SK-MEL-5 (cell line): Measurements from ENCODE around the gene SEMA3A. TPM values are rescaled to one million over a fixed set of nuclear protein-coding genes. Genes with fewer than 3 reads are reported as not detected.
A peak's percentile ranks its signal among the peaks of the same experiment; 100 is the strongest.
"Not testable (repeated sequence)": the region's sequence is repeated elsewhere in the genome, so short reads cannot be mapped to it uniquely, and the experiment has no call there.

ENCODE experiments used
- DNase-seq: peaks from one replicate; pipeline ENCODE4 v3.0.0-alpha.2; 2016; ENCODE audit warnings: low read depth, low spot score
- in situ Hi-C: cut with HindIII; loops from 2 replicates; pipeline ENCODE4 v1.10.0; 2016; ENCODE audit warnings: low sequenced_read_pairs, high pct_unique_total_duplicates, low pct_unique_long_range_greater_than_20kb
- total RNA-seq: library from RNA; depleted of rRNA; stranded (reverse); fragments of >200 nt; shearing (Covaris generic); gene quantifications from 2 replicates; pipeline ENCODE4 v1.2.3, GENCODE V29; 2014

The SEMA3A gene
- total RNA-seq, 1 experiment from 2014 or later, result 10.0 TPM

GRCh38 chr7:84176716-84177115, 17.9 kb downstream of the SEMA3A start:
- in situ Hi-C loops, result no loop called here

GRCh38 chr7:84175461-84175860, 19.1 kb downstream of the SEMA3A start:
- DNase-seq, result no peak
- in situ Hi-C loops, result no loop called here

More at GRCh38 chr7:84176716-84177115, 17.9 kb downstream of the SEMA3A start:
- no peak for DNase-seq

GRCh38 chr7:84170646-84171045, 23.9 kb downstream of the SEMA3A start:
- no peak for DNase-seq
- in situ Hi-C loops, result no loop called here

- in situ Hi-C loops, result no loop called here
- DNase-seq, result no peak
These were observed 32.0 kb downstream of the SEMA3A start for GRCh38 chr7:84162584-84162983.

GRCh38 chr7:84162125-84162524, 32.5 kb downstream of the SEMA3A start:
- DNase-seq, result no peak

GRCh38 chr7:84161398-84161797, 33.2 kb downstream of the SEMA3A start:
- no peak for DNase-seq
- in situ Hi-C loops, result no loop called here

More at GRCh38 chr7:84162125-84162524, 32.5 kb downstream of the SEMA3A start:
- in situ Hi-C loops, result no loop called here

- in situ Hi-C loops, result no loop called here
These were observed 35.2 kb downstream of the SEMA3A start for GRCh38 chr7:84159435-84159834.

GRCh38 chr7:84157171-84157570, 37.4 kb downstream of the SEMA3A start:
- no peak for DNase-seq
- in situ Hi-C loops, result no loop called here

More at GRCh38 chr7:84159435-84159834, 35.2 kb downstream of the SEMA3A start:
- DNase-seq, result no peak

- in situ Hi-C loops, result no loop called here
- DNase-seq, result no peak
These were observed 39.4 kb downstream of the SEMA3A start for GRCh38 chr7:84154991-84155781.

GRCh38 chr7:84152995-84153394, 41.6 kb downstream of the SEMA3A start:
- in situ Hi-C loops, result no loop called here
- DNase-seq, result no peak

- DNase-seq, in situ Hi-C loops: not testable (repeated sequence)
These were observed 44.2 kb downstream of the SEMA3A start for GRCh38 chr7:84150370-84150769.

- DNase-seq, result no peak
- in situ Hi-C loops, result no loop called here
These were observed 45.0 kb downstream of the SEMA3A start for GRCh38 chr7:84149573-84149972.

- in situ Hi-C loops, result no loop called here
- no peak for DNase-seq
These were observed 48.7 kb downstream of the SEMA3A start for GRCh38 chr7:84145892-84146291.

GRCh38 chr7:84144935-84145334, 49.7 kb downstream of the SEMA3A start:
- in situ Hi-C loops, result no loop called here
- no peak for DNase-seq

GRCh38 chr7:84144480-84144879, 50.1 kb downstream of the SEMA3A start:
- in situ Hi-C loops, result no loop called here

GRCh38 chr7:84142726-84143125, 51.9 kb downstream of the SEMA3A start:
- no peak for DNase-seq
- in situ Hi-C loops, result no loop called here

More at GRCh38 chr7:84144480-84144879, 50.1 kb downstream of the SEMA3A start:
- DNase-seq, result peak; percentile 41

GRCh38 chr7:84139986-84140729, 54.4 kb downstream of the SEMA3A start:
- peak; percentile 99 for DNase-seq
- in situ Hi-C loops, result no loop called here

- no peak for DNase-seq
These were observed 56.2 kb downstream of the SEMA3A start for GRCh38 chr7:84138411-84138810.

GRCh38 chr7:84137812-84138211, 56.8 kb downstream of the SEMA3A start:
- in situ Hi-C loops, result no loop called here

More at GRCh38 chr7:84138411-84138810, 56.2 kb downstream of the SEMA3A start:
- in situ Hi-C loops, result no loop called here

More at GRCh38 chr7:84137812-84138211, 56.8 kb downstream of the SEMA3A start:
- DNase-seq, result no peak
